Astrocyte (in vitro differentiated cells and primary cell): Measurements from ENCODE around the gene THPO. TPM values are rescaled to one million over a fixed set of nuclear protein-coding genes. Genes with fewer than 3 reads are reported as not detected.

Experiments
- DNase-seq: peaks from one replicate; pipeline ENCODE4 v3.0.0-alpha.2; 2010; ENCODE audit warnings: low read depth
- FAIRE-seq: peaks from 2 replicates; lab custom pipeline; 2011; peaks lifted over from hg19 to GRCh38; lab: Jason Lieb, UNC
- H2AFZ ChIP-seq: 2 replicates; pipeline ENCODE4 v1.6.0; 2012; ENCODE audit warnings: low read depth, low read length, inconsistent platforms
- H3K27ac ChIP-seq: 2 replicates; pipeline ENCODE4 v1.5.1; 2011; ENCODE audit warnings: low read depth, low read length, inconsistent platforms
- H3K27me3 ChIP-seq: 2 replicates; pipeline ENCODE4 v1.6.0; 2011; ENCODE audit warnings: low read length, inconsistent platforms; ENCODE audit not compliant: insufficient read depth
- H3K36me3 ChIP-seq: 2 replicates; pipeline ENCODE4 v1.5.1; 2011; ENCODE audit warnings: low read length, inconsistent platforms; ENCODE audit not compliant: insufficient read depth
- H3K4me1 ChIP-seq: 2 replicates; pipeline ENCODE4 v1.5.1; 2011; ENCODE audit warnings: low read length, inconsistent platforms; ENCODE audit not compliant: insufficient read depth
- H3K4me2 ChIP-seq: 2 replicates; pipeline ENCODE4 v1.6.0; 2012; ENCODE audit warnings: low read length, inconsistent platforms
- H3K4me3 ChIP-seq: 2 replicates; pipeline ENCODE4 v1.5.1; 2011; ENCODE audit warnings: low read depth, mild to moderate bottlenecking, low read length, inconsistent platforms; ENCODE audit not compliant: insufficient read depth
- H3K79me2 ChIP-seq: 2 replicates; pipeline ENCODE4 v1.6.0; 2012; ENCODE audit warnings: mild to moderate bottlenecking, low read length, inconsistent platforms; ENCODE audit not compliant: insufficient read depth
- H3K9ac ChIP-seq: 2 replicates; pipeline ENCODE4 v1.6.0; 2012; ENCODE audit warnings: mild to moderate bottlenecking, low read length, inconsistent platforms
- H3K9me3 ChIP-seq: 2 replicates; pipeline ENCODE4 v1.5.1; 2012; ENCODE audit warnings: low read depth, mild to moderate bottlenecking, low read length, inconsistent platforms; ENCODE audit not compliant: insufficient read depth
- H4K20me1 ChIP-seq: 2 replicates; pipeline ENCODE4 v1.6.0; 2012; ENCODE audit warnings: low read length, inconsistent platforms; ENCODE audit not compliant: insufficient read depth
- H3K27ac Mint-ChIP-seq: one replicate; pipeline ENCODE4 v1.8.0; 2021; ENCODE audit warnings: mild to moderate bottlenecking, mixed read lengths; ENCODE audit not compliant: unreplicated experiment
- H3K27me3 Mint-ChIP-seq: one replicate; pipeline ENCODE4 v1.8.0; 2021; ENCODE audit warnings: low read depth, mixed read lengths; ENCODE audit not compliant: unreplicated experiment
- H3K36me3 Mint-ChIP-seq: one replicate; pipeline ENCODE4 v1.8.0; 2021; ENCODE audit warnings: low read depth, mixed read lengths; ENCODE audit not compliant: unreplicated experiment
- H3K4me1 Mint-ChIP-seq: one replicate; pipeline ENCODE4 v1.8.0; 2021; ENCODE audit warnings: low read depth, mixed read lengths; ENCODE audit not compliant: unreplicated experiment
- H3K4me3 Mint-ChIP-seq: one replicate; pipeline ENCODE4 v1.8.0; 2021; ENCODE audit warnings: mild to moderate bottlenecking, moderate library complexity, mixed read lengths; ENCODE audit not compliant: unreplicated experiment
- H3K9me3 Mint-ChIP-seq: one replicate; pipeline ENCODE4 v1.8.0; 2021; ENCODE audit warnings: mild to moderate bottlenecking, mixed read lengths; ENCODE audit not compliant: unreplicated experiment
- CTCF ChIP-seq: IDR thresholded peaks from 2 replicates; pipeline ENCODE4 v1.5.1; 2011; ENCODE audit warnings: low read depth, mild to moderate bottlenecking, inconsistent platforms, low read length, moderate library complexity; ENCODE audit not compliant: insufficient read depth
- EZH2 ChIP-seq: IDR thresholded peaks from 2 replicates; pipeline ENCODE4 v1.6.1; 2012; ENCODE audit warnings: mild to moderate bottlenecking, low read length, inconsistent platforms; ENCODE audit not compliant: insufficient read depth
- total RNA-seq: library from RNA; stranded (reverse); gene quantifications from 2 replicates; pipeline ENCODE4 v1.2.1, GENCODE V29; 2021

Gene THPO
- total RNA-seq, 1 donor from 2014 or later, result 0.25 TPM

- peaks cover 17% of the 10 kb centered on the region for H3K27me3 Mint-ChIP-seq
- Histone ChIP-seq H3K4me3 (no peak overlapping the region), H3K79me2 (no peaks in the 10 kb centered on the region), H3K9me3 (no peaks in the 10 kb centered on the region), H3K27ac (no peak overlapping the region), H3K36me3 (no peaks in the 10 kb centered on the region), H4K20me1 (no peaks in the 10 kb centered on the region), H3K4me1 (no peaks in the 10 kb centered on the region), H3K4me2 (no peak overlapping the region), H3K9ac (no peak overlapping the region), H2AFZ (no peak overlapping the region), H3K27me3 (no peaks in the 10 kb centered on the region)
- peaks cover 3% of the 10 kb centered on the region for H3K36me3 Mint-ChIP-seq
- no peaks in the 10 kb centered on the region for H3K4me1 Mint-ChIP-seq
- no peak for FAIRE-seq
- no peak overlapping the region for H3K27ac Mint-ChIP-seq
- H3K4me3 Mint-ChIP-seq, result no peak overlapping the region
- no peak for DNase-seq
- H3K9me3 Mint-ChIP-seq, result peaks cover 3% of the 10 kb centered on the region
- TF ChIP-seq EZH2 (no peak), CTCF (no peak)
These were observed 41.2 kb upstream of the THPO start for GRCh38 chr3:184419171-184419570.

- Mint-ChIP-seq H3K27ac (no peak overlapping the region), H3K4me1 (no peaks in the 10 kb centered on the region)
- no peak for FAIRE-seq
These were observed 39.8 kb upstream of the THPO start for GRCh38 chr3:184417619-184418327.

More at GRCh38 chr3:184417619-184418327, 39.8 kb upstream of the THPO start:
- Histone ChIP-seq H3K4me1 (no peaks in the 10 kb centered on the region), H3K79me2 (no peaks in the 10 kb centered on the region), H3K9ac (no peak overlapping the region), H3K36me3 (no peaks in the 10 kb centered on the region), H3K9me3 (no peaks in the 10 kb centered on the region), H3K4me3 (no peak overlapping the region), H3K27ac (no peak overlapping the region), H4K20me1 (no peaks in the 10 kb centered on the region), H3K27me3 (peaks cover 3% of the 10 kb centered on the region), H3K4me2 (no peak overlapping the region), H2AFZ (peak overlapping the region; percentile 15)
- H3K27me3 Mint-ChIP-seq, result peaks cover 13% of the 10 kb centered on the region
- no peak overlapping the region for H3K4me3 Mint-ChIP-seq
- peak; percentile 18 for DNase-seq
- peak; percentile 74 for TF ChIP-seq CTCF
- TF ChIP-seq EZH2, result no peak
- no peaks in the 10 kb centered on the region for H3K9me3 Mint-ChIP-seq
- H3K36me3 Mint-ChIP-seq, result no peaks in the 10 kb centered on the region
